Nephron (organoid): ENCODE results near the gene ALAS1.
A peak's percentile ranks its signal among the peaks of the same experiment; 100 is the strongest.

ENCODE experiments used
- H3K27ac Mint-ChIP-seq, 3 experiments: 2 replicates each; pipeline ENCODE4 v1.8.0; 2020; ENCODE audit warnings: mixed read lengths in 3 of 3, mild to moderate bottlenecking in 2 of 3, moderate library complexity in 1 of 3
- H3K27me3 Mint-ChIP-seq: 2 replicates; pipeline ENCODE4 v1.8.0; 2021; ENCODE audit warnings: low read depth, mild to moderate bottlenecking, moderate library complexity, mixed read lengths
- H3K36me3 Mint-ChIP-seq: 2 replicates; pipeline ENCODE4 v1.8.0; 2020; ENCODE audit warnings: low read depth, mixed read lengths
- H3K4me1 Mint-ChIP-seq: 2 replicates; pipeline ENCODE4 v1.8.0; 2020; ENCODE audit warnings: mixed read lengths
- H3K4me3 Mint-ChIP-seq, 3 experiments: 2 replicates each; pipeline ENCODE4 v1.8.0; 2020; ENCODE audit warnings: mild to moderate bottlenecking in 3 of 3, mixed read lengths in 3 of 3, moderate library complexity in 2 of 3
- H3K9me3 Mint-ChIP-seq: 2 replicates; pipeline ENCODE4 v1.8.0; 2020; ENCODE audit warnings: mixed read lengths
- CTCF ChIP-seq, 3 experiments: fragments of 200-600 bp; sonication (generic); IDR thresholded peaks; one replicate each; pipeline ENCODE4 v1.5.0; 2021; ENCODE audit warnings: antibody characterized with exemption in 3 of 3; ENCODE audit not compliant: unreplicated experiment in 3 of 3

ALAS1 gene

GRCh38 chr3:52153389-52154096, 44.4 kb upstream of the ALAS1 start:
- Mint-ChIP-seq H3K27me3 (no peaks in the 10 kb centered on the region), H3K27ac (no peak overlapping the region), H3K4me1 (peaks cover 16% of the 10 kb centered on the region), H3K9me3 (no peaks in the 10 kb centered on the region), H3K4me3 (peak overlapping the region; percentile 92 to 95 (median 94)), H3K36me3 (no peaks in the 10 kb centered on the region)
- TF ChIP-seq CTCF (IDR thresholded peaks at IDR 0.05; ENCODE audit: unreplicated experiment in 3 of 3), result no peak

- Mint-ChIP-seq H3K4me1 (peaks cover 16% of the 10 kb centered on the region), H3K36me3 (no peaks in the 10 kb centered on the region), H3K4me3 (peak within 1 kb of the TSS; percentile 92 to 95 (median 94)), H3K27me3 (no peaks in the 10 kb centered on the region), H3K9me3 (no peaks in the 10 kb centered on the region), H3K27ac (peak within 1 kb of the TSS; percentile 79 to 96 (median 90))
- TF ChIP-seq CTCF (IDR thresholded peaks at IDR 0.05; ENCODE audit: unreplicated experiment in 3 of 3), result no peak
Observed at GRCh38 chr3:52154135-52155094, 43.5 kb upstream of the ALAS1 start, which contains the start of gene POC1A. POC1A (minus strand) TSS chr3:52154423; CDS start chr3:52154372, 51 bp downstream.

- Mint-ChIP-seq H3K4me3 (peak overlapping the region; percentile 61 to 72 (median 62)), H3K4me1 (peaks cover 16% of the 10 kb centered on the region), H3K36me3 (no peaks in the 10 kb centered on the region), H3K27ac (no peak overlapping the region), H3K9me3 (no peaks in the 10 kb centered on the region), H3K27me3 (no peaks in the 10 kb centered on the region)
- TF ChIP-seq CTCF (IDR thresholded peaks at IDR 0.05; ENCODE audit: unreplicated experiment in 3 of 3), result no peak
Observed at GRCh38 chr3:52155912-52156311, 42.0 kb upstream of the ALAS1 start.

GRCh38 chr3:52159503-52159902, 38.5 kb upstream of the ALAS1 start:
- Mint-ChIP-seq H3K27me3 (peaks cover 4% of the 10 kb centered on the region), H3K27ac (peak overlapping the region in 2 of 3 experiments; percentile 12 to 17), H3K4me1 (peaks cover 4% of the 10 kb centered on the region), H3K4me3 (peak overlapping the region in 1 of 3 experiments; percentile 6), H3K9me3 (peaks cover 3% of the 10 kb centered on the region), H3K36me3 (no peaks in the 10 kb centered on the region)
- TF ChIP-seq CTCF (IDR thresholded peaks at IDR 0.05; ENCODE audit: unreplicated experiment in 3 of 3), result no peak

GRCh38 chr3:52162250-52162872, 35.6 kb upstream of the ALAS1 start:
- TF ChIP-seq CTCF (IDR thresholded peaks at IDR 0.05; ENCODE audit: unreplicated experiment in 3 of 3), result no peak
- Mint-ChIP-seq H3K27me3 (peaks cover 4% of the 10 kb centered on the region), H3K4me1 (no peaks in the 10 kb centered on the region), H3K36me3 (no peaks in the 10 kb centered on the region), H3K27ac (no peak overlapping the region), H3K4me3 (no peak overlapping the region), H3K9me3 (peaks cover 3% of the 10 kb centered on the region)
